GM23338 (cell line): Measurements from ENCODE around the gene DPP3. TPM values are rescaled to one million over a fixed set of nuclear protein-coding genes. Genes with fewer than 3 reads are reported as not detected.

ENCODE experiments used
- ATAC-seq: fragments of 200-7000 bp; cut with Tn5 transposase; 3 replicates; pipeline ENCODE4 v1.9.1; 2020
- DNase-seq: peaks from one replicate; pipeline ENCODE4 v3.0.0-alpha.2; 2015; ENCODE audit warnings: low spot score
- H2AFZ ChIP-seq: fragments of 200-600 bp; sonication (generic); 2 replicates; pipeline ENCODE4 v1.8.0; 2016; ENCODE audit warnings: antibody characterized with exemption, mild to moderate bottlenecking, moderate library complexity
- H3F3A ChIP-seq: fragments of 200-600 bp; sonication (generic); replicated peaks from 2 replicates; pipeline ENCODE4 v1.8.0; 2017; ENCODE audit warnings: antibody characterized with exemption, mixed run types, low read depth
- H3K27ac ChIP-seq: fragments of 200-600 bp; sonication (generic); 2 replicates; pipeline ENCODE4 v1.6.1; 2016; ENCODE audit warnings: low read depth
- H3K27me3 ChIP-seq: fragments of 200-600 bp; sonication (generic); 2 replicates; pipeline ENCODE4 v1.8.0; 2016; ENCODE audit warnings: mild to moderate bottlenecking, mixed run types, moderate library complexity; ENCODE audit not compliant: insufficient read depth
- H3K36me3 ChIP-seq: fragments of 200-600 bp; sonication (generic); 2 replicates; pipeline ENCODE4 v1.8.0; 2016; ENCODE audit warnings: mild to moderate bottlenecking; ENCODE audit not compliant: insufficient read depth
- H3K4me1 ChIP-seq: fragments of 200-600 bp; sonication (generic); 2 replicates; pipeline ENCODE4 v1.8.0; 2016; ENCODE audit warnings: mild to moderate bottlenecking, moderate library complexity; ENCODE audit not compliant: insufficient read depth
- H3K4me2 ChIP-seq: fragments of 200-600 bp; sonication (generic); 2 replicates; pipeline ENCODE4 v1.7.1; 2017; ENCODE audit warnings: mixed run types
- H3K4me3 ChIP-seq: fragments of 200-600 bp; sonication (generic); 2 replicates; pipeline ENCODE4 v1.6.1; 2016; ENCODE audit warnings: mixed run types
- H3K79me2 ChIP-seq: fragments of 200-600 bp; sonication (generic); replicated peaks from 2 replicates; pipeline ENCODE4 v1.8.0; 2017; ENCODE audit warnings: mild to moderate bottlenecking; ENCODE audit not compliant: insufficient read depth
- H3K9me2 ChIP-seq: fragments of 200-600 bp; sonication (generic); 2 replicates; pipeline ENCODE4 v1.8.0; 2017; ENCODE audit not compliant: insufficient read depth
- H4K20me1 ChIP-seq: fragments of 200-600 bp; sonication (generic); replicated peaks from 2 replicates; pipeline ENCODE4 v1.8.0; 2017; ENCODE audit warnings: mild to moderate bottlenecking; ENCODE audit not compliant: insufficient read depth
- H3K27ac Mint-ChIP-seq: 2 replicates; pipeline ENCODE4 v1.8.0; 2020; ENCODE audit warnings: inconsistent platforms, mild to moderate bottlenecking, moderate library complexity, mixed read lengths
- H3K27me3 Mint-ChIP-seq: 3 replicates; pipeline ENCODE4 v1.8.0; 2022; ENCODE audit warnings: low read depth, mild to moderate bottlenecking, moderate library complexity, mixed read lengths, inconsistent platforms; ENCODE audit not compliant: insufficient read depth, poor library complexity
- H3K36me3 Mint-ChIP-seq: 3 replicates; pipeline ENCODE4 v1.8.0; 2021; ENCODE audit warnings: low read depth, mild to moderate bottlenecking, inconsistent platforms, moderate library complexity, mixed read lengths
- H3K4me1 Mint-ChIP-seq: 3 replicates; pipeline ENCODE4 v1.8.0; 2020; ENCODE audit warnings: mild to moderate bottlenecking, inconsistent platforms, mixed read lengths
- H3K4me3 Mint-ChIP-seq: 3 replicates; pipeline ENCODE4 v1.8.0; 2021; ENCODE audit warnings: moderate library complexity, mild to moderate bottlenecking, inconsistent platforms, mixed read lengths
- H3K9me3 Mint-ChIP-seq: 3 replicates; pipeline ENCODE4 v1.8.0; 2020; ENCODE audit warnings: moderate library complexity, mild to moderate bottlenecking, inconsistent platforms, mixed read lengths
- CREB1 ChIP-seq: fragments of 250-450 bp; sonication (Bioruptor Pico); IDR thresholded peaks from 2 replicates; pipeline ENCODE4 v1.5.0; 2020; ENCODE audit warnings: low read depth, mild to moderate bottlenecking, moderate library complexity
- CTCF ChIP-seq, 2 experiments: fragments of 200-600 bp in 1 of 2; sonication (generic) in 1 of 2; conservative IDR thresholded peaks; 2 replicates each; pipeline versions ENCODE4 v1.5.1 to v1.6.1; 2016 to 2017; ENCODE audit warnings: antibody characterized with exemption in 2 of 2, low read depth in 2 of 2, mild to moderate bottlenecking in 2 of 2, moderate library complexity in 1 of 2
- EZH2 ChIP-seq: fragments of 200-600 bp; sonication (generic); IDR thresholded peaks from one replicate; pipeline ENCODE4 v1.8.0; 2017; ENCODE audit warnings: antibody characterized with exemption, mild to moderate bottlenecking, low read depth; ENCODE audit not compliant: unreplicated experiment
- ZNF114 ChIP-seq: fragments of 250-450 bp; sonication (Bioruptor Pico); IDR thresholded peaks from 2 replicates; pipeline ENCODE4 v1.5.0; 2020; ENCODE audit warnings: mild to moderate bottlenecking, moderate library complexity
- polyA plus RNA-seq: library from polyadenylated mRNA; unstranded; fragments of >200 nt; fragmentation: Nextera tagmentation; extraction: Ambion mirVana; gene quantifications from 2 replicates; pipeline ENCODE4 v1.2.1, GENCODE V29; 2016
- total RNA-seq: library from RNA; depleted of rRNA; stranded (reverse); fragments of >200 nt; shearing (Covaris generic); gene quantifications from 2 replicates; pipeline ENCODE4 v1.2.3, GENCODE V29; 2014
- TF ChIP-seq, protein P1 (sequence below): fragments of 250-450 bp; sonication (Bioruptor Pico); IDR thresholded peaks from 2 replicates; pipeline ENCODE4 v1.5.0; 2020; ENCODE audit warnings: mild to moderate bottlenecking, moderate library complexity

DPP3 gene
- total and polyA plus RNA-seq, 2 experiments from 2014 or later = 22.7 to 85.9 TPM

GRCh38 chr11:66479394-66480116, 679 bp upstream of the DPP3 start (continued):
- TF ChIP-seq, protein P1, sequence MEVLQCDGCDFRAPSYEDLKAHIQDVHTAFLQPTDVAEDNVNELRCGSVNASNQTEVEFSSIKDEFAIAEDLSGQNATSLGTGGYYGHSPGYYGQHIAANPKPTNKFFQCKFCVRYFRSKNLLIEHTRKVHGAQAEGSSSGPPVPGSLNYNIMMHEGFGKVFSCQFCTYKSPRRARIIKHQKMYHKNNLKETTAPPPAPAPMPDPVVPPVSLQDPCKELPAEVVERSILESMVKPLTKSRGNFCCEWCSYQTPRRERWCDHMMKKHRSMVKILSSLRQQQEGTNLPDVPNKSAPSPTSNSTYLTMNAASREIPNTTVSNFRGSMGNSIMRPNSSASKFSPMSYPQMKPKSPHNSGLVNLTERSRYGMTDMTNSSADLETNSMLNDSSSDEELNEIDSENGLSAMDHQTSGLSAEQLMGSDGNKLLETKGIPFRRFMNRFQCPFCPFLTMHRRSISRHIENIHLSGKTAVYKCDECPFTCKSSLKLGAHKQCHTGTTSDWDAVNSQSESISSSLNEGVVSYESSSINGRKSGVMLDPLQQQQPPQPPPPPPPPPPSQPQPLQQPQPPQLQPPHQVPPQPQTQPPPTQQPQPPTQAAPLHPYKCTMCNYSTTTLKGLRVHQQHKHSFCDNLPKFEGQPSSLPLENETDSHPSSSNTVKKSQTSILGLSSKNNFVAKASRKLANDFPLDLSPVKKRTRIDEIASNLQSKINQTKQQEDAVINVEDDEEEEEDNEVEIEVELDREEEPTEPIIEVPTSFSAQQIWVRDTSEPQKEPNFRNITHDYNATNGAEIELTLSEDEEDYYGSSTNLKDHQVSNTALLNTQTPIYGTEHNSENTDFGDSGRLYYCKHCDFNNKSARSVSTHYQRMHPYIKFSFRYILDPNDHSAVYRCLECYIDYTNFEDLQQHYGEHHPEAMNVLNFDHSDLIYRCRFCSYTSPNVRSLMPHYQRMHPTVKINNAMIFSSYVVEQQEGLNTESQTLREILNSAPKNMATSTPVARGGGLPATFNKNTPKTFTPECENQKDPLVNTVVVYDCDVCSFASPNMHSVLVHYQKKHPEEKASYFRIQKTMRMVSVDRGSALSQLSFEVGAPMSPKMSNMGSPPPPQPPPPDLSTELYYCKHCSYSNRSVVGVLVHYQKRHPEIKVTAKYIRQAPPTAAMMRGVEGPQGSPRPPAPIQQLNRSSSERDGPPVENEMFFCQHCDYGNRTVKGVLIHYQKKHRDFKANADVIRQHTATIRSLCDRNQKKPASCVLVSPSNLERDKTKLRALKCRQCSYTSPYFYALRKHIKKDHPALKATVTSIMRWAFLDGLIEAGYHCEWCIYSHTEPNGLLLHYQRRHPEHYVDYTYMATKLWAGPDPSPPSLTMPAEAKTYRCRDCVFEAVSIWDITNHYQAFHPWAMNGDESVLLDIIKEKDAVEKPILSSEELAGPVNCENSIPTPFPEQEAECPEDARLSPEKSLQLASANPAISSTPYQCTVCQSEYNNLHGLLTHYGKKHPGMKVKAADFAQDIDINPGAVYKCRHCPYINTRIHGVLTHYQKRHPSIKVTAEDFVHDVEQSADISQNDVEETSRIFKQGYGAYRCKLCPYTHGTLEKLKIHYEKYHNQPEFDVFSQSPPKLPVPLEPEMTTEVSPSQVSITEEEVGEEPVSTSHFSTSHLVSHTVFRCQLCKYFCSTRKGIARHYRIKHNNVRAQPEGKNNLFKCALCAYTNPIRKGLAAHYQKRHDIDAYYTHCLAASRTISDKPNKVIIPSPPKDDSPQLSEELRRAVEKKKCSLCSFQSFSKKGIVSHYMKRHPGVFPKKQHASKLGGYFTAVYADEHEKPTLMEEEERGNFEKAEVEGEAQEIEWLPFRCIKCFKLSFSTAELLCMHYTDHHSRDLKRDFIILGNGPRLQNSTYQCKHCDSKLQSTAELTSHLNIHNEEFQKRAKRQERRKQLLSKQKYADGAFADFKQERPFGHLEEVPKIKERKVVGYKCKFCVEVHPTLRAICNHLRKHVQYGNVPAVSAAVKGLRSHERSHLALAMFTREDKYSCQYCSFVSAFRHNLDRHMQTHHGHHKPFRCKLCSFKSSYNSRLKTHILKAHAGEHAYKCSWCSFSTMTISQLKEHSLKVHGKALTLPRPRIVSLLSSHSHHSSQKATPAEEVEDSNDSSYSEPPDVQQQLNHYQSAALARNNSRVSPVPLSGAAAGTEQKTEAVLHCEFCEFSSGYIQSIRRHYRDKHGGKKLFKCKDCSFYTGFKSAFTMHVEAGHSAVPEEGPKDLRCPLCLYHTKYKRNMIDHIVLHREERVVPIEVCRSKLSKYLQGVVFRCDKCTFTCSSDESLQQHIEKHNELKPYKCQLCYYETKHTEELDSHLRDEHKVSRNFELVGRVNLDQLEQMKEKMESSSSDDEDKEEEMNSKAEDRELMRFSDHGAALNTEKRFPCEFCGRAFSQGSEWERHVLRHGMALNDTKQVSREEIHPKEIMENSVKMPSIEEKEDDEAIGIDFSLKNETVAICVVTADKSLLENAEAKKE (CRISPR knock-in tag) = no peak
- TF ChIP-seq EZH2 = no peak
- TF ChIP-seq CREB1 (CRISPR knock-in tag) = no peak
- TF ChIP-seq ZNF114 (CRISPR knock-in tag) = no peak

DNA sequence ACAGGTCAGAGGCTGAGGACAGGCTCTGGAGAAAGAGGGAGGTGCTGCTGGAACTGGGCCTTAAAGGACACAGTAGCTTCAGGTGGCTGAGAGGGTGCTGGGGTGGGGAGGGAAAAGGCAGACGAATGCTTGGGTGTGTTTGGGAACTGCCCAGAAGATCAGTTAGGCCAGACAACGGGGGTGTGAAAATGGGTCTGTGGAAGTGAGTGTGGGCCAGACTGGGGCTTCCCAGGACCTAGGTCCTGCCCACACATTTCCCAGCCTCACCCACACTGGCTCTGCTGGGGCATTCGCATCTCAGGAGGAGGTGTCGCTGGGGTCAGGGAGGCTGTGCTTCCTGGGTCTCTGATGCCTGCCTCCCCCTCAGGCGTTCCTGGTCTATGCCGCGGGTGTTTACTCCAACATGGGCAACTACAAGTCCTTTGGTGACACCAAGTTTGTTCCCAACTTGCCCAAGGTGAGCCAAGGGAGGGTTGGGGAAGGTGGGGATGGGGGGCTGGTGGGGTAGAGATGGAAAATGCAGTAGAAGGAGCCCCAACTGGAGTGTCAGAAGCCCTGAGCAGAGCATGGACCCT, 4.7 kb downstream of the DPP3 start:
- Histone ChIP-seq H3K79me2 (peaks cover 9% of the 10 kb centered on the region; the same call in 1 of the 2 replicates), H3K36me3 (peaks cover 8% of the 10 kb centered on the region; the same call in 1 of the 2 replicates), H3K4me3 (no peak overlapping the region), H3K4me1 (no peaks in the 10 kb centered on the region; the same call in 1 of the 2 replicates), H3K9me2 (no peaks in the 10 kb centered on the region), H3K27ac (no peak overlapping the region), H3K27me3 (no peaks in the 10 kb centered on the region), H4K20me1 (no peaks in the 10 kb centered on the region; the same call in 1 of the 2 replicates), H2AFZ (no peak overlapping the region), H3K4me2 (no peak overlapping the region), H3F3A (no peaks in the 10 kb centered on the region)
- TF ChIP-seq CREB1 (CRISPR knock-in tag) = no peak
- no peak for TF ChIP-seq CTCF (conservative IDR thresholded peaks at IDR 0.05; ENCODE audit: low read depth in 2 of 2)
- H3K27me3 Mint-ChIP-seq = peaks cover 11% of the 10 kb centered on the region
- H3K27ac Mint-ChIP-seq = no peak overlapping the region
- peaks cover 4% of the 10 kb centered on the region for H3K4me1 Mint-ChIP-seq
- DNase-seq (no peak), ATAC-seq (no peak)
- no peak overlapping the region for H3K4me3 Mint-ChIP-seq
- H3K36me3 Mint-ChIP-seq = peaks cover 24% of the 10 kb centered on the region; the same call in 2 of the 3 replicates
- H3K9me3 Mint-ChIP-seq = no peaks in the 10 kb centered on the region
